Stimulated activated CD4-positive, alpha-beta T cell treated with anti-CD3 and anti-CD28 coated beads, Interleukin-15, amount 100 ng/mL, for 24 hours (primary cell): ENCODE measurements around the gene SPACA5B.
"Not testable (repeated sequence)": the region's sequence is repeated elsewhere in the genome, so short reads cannot be mapped to it uniquely, and the experiment has no call there.

Experiments used
- DNase-seq: peaks from one replicate; pipeline ENCODE4 v3.0.0-alpha.2; 2020

SPACA5B gene

GRCh38 chrX:48130326-48130725, at the start of gene SPACA5B:
Gene SPACA5B (plus strand): TSS chrX:48130626. CDS start chrX:48130688, 62 bp downstream.
- not testable (repeated sequence) for DNase-seq

- peak; percentile 52 for DNase-seq
Observed at GRCh38 chrX:48083212-48083611, 47.2 kb upstream of the SPACA5B start.

- no peak for DNase-seq
Observed at GRCh38 chrX:48083706-48084105, 46.7 kb upstream of the SPACA5B start.

- DNase-seq, result no peak
Observed at GRCh38 chrX:48086082-48086481, 44.3 kb upstream of the SPACA5B start.

GRCh38 chrX:48090123-48090522, 40.3 kb upstream of the SPACA5B start:
- no peak for DNase-seq

GRCh38 chrX:48092558-48092957, 37.9 kb upstream of the SPACA5B start:
- not testable (repeated sequence) for DNase-seq

- DNase-seq, result no peak
Observed at GRCh38 chrX:48101443-48101842, 29.0 kb upstream of the SPACA5B start.

- no peak for DNase-seq
Observed at GRCh38 chrX:48102874-48103374, 27.5 kb upstream of the SPACA5B start.

GRCh38 chrX:48107717-48108116, 22.7 kb upstream of the SPACA5B start:
- DNase-seq, result no peak

- not testable (repeated sequence) for DNase-seq
Observed at GRCh38 chrX:48125286-48125685, 5.1 kb upstream of the SPACA5B start.

GRCh38 chrX:48132308-48132844, 1.9 kb downstream of the SPACA5B start:
- DNase-seq, result not testable (repeated sequence)

GRCh38 chrX:48139076-48139475, 8.7 kb downstream of the SPACA5B start:
- DNase-seq, result not testable (repeated sequence)

- DNase-seq, result not testable (repeated sequence)
Observed at GRCh38 chrX:48141810-48142508, 11.5 kb downstream of the SPACA5B start.

- peak; percentile 49 for DNase-seq
Observed at GRCh38 chrX:48142697-48143096, 12.3 kb downstream of the SPACA5B start.

- no peak for DNase-seq
Observed at GRCh38 chrX:48153769-48154168, 23.3 kb downstream of the SPACA5B start.

- DNase-seq, result no peak
Observed at GRCh38 chrX:48154796-48155195, 24.4 kb downstream of the SPACA5B start.

- DNase-seq, result no peak
Observed at GRCh38 chrX:48156014-48156413, 25.6 kb downstream of the SPACA5B start.

- no peak for DNase-seq
Observed at GRCh38 chrX:48165241-48165640, 34.8 kb downstream of the SPACA5B start.

GRCh38 chrX:48166322-48166721, 35.9 kb downstream of the SPACA5B start:
- DNase-seq, result not testable (repeated sequence)

GRCh38 chrX:48179691-48180090, 49.3 kb downstream of the SPACA5B start:
- no peak for DNase-seq

GRCh38 chrX:48180811-48181210, 50.4 kb downstream of the SPACA5B start:
- no peak for DNase-seq

- not testable (repeated sequence) for DNase-seq
Observed at GRCh38 chrX:48181882-48182281, 51.5 kb downstream of the SPACA5B start.
